Activated CD4-positive, alpha-beta T cell treated with anti-CD3 and anti-CD28 coated beads, Interleukin-2, Interleukin-4, amounts not matched to agents 100 ng/mL and 50 ng/mL, durations not matched to agents 16 hours and 8 hours (primary cell): ENCODE data around the gene ZNF552.
"Not testable (repeated sequence)": the region's sequence is repeated elsewhere in the genome, so short reads cannot be mapped to it uniquely, and the experiment has no call there.

ENCODE experiments used
- DNase-seq: peaks from one replicate; pipeline ENCODE4 v3.0.0-alpha.2; 2020; ENCODE audit warnings: low spot score

ZNF552 gene

GRCh38 chr19:57818378-57818777, 3.7 kb upstream of the ZNF552 start:
- no peak for DNase-seq

- DNase-seq, result no peak
These were observed 3.3 kb upstream of the ZNF552 start for GRCh38 chr19:57817976-57818375.

DNA sequence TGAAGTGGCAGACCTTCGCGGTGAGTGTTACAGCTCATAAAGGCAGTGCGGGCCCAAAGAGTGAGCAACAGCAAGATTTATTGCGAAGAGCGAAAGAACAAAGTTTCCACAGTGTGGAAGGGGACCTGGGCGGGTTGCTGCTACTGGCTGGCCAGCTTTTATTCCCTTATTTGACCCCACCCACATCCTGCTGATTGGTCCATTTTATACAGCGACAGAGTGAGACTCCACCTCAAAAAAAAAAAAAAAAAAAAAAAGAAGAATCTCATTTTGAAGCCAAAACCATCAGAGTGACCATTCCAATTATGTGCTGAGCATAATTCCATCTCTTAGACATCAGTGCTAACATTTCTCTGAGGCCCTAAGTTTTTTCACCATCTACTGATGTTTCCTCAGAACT, 1.9 kb upstream of the ZNF552 start:
- DNase-seq, result no peak

DNA sequence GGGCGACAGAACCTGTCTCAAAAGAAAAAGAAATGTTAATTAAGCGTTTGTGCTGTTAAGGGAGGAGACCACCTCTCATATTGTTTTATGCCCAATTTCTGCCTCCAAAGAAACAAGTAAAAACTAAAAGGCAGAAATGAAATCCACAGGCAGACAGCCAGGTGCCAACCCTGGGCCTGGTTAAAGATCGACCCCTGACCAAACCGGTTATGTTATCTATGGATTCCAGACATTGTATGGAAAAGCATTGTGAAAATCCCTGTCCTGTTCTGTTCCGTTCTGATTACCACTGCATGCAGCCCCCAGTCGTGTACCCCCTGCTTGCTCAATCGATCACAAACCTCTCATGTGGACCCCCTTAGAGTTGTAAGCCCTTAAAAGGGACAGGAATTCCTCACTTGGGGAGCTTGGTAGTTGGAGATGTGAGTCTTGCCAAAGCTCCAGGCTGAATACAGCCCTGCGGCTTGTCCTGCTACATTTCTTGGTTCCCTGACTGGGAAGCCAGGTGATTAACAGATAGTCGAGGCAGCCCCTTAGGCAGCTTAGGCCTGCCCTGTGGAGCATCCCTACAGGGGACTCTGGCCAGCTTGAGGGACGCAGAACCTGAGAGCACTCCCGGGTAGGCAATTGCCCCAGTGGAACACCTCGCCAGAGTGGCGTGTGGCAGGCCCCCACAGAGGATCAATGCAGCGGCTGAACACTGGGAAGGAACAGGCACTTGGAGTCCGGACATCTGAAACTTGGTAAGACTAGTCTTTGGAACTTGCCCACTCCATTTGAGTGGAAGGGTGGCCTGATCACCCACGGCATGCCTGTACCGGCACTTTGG, 748 bp upstream of the ZNF552 start:
- no peak for DNase-seq

GRCh38 chr19:57813919-57814504, 701 bp downstream of the ZNF552 start:
- DNase-seq, result no peak

DNA sequence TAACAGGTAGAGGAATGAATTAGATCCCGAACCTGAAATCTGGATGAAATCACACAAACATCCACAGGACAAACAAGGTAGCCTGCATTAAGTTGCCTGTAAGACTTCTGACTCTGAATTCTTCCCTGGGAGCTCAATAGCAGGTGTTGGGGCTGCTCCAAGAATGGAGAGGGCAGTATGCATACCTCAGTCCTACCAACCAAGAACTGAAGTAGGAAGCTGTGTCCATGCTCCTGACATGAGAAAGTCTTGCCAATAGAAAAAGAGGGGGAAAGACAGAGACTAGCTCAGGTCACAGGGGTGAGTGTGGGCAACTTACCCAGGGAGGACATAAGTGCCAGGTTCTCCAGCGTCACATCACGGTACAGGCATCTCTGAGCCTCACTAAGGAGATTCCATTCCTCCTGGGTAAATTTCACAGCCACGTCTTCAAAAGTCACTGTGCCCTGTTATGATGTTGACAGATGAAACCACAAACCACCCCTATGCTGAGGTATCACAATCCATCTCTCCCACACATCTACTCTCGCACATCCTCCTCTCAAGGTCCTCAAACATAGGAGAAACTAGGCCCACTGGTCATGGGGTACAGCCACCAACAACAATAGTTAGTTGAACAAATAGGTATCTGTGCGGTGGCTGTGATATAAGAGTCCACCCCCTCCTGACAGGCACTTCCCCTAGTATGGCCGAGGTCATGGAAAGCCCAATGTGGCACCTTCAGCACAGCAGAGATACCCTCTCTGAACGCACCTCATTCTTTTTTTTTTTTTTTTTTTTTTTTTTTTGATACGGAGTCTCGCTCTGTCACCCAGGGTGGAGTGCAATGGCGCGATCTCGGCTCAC, 1.5 kb downstream of the ZNF552 start:
- not testable (repeated sequence) for DNase-seq

GRCh38 chr19:57812226-57812625, 2.5 kb downstream of the ZNF552 start:
- peak; percentile 18 for DNase-seq

DNA sequence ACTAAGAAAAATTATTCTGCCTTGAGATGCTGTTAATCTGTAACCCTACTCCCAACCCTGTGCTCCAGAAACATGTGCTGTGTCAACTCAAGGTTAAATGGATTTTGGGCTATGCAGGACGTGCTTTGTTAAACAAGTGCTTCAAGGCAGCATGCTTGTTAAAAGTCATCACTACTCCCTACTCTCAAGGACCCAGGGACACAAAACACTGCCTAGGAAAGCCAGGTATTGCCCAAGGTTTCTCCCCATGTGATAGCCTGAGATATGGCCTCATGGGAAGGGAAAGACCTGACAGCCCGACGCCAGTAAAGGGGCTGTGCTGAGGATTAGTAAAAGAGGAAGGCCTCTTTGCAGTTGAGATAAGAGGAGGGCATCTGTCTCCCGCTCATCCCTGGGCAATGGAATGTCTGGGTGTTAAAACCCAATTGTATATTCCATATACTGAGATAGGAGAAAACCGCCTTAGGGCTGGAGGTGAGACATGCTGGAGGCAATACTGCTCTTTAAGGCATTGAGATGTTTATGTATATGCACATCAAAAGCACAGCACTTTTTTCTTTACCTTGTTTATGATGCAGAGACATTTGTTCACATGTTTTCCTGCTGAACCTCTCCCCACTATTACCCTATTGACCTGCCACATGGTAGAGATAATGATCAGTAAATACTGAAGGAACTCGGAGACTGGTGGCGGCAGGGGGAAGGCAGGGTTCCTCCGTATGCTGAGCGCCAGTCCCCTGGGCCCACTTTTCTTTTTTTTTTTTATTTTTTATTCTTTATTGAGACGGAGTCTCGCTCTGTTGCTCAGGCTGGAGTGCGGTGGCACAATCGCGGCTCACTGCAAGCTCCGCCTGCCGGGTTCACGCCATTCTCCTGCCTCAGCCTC, 4.1 kb downstream of the ZNF552 start:
- DNase-seq, result not testable (repeated sequence)

DNA sequence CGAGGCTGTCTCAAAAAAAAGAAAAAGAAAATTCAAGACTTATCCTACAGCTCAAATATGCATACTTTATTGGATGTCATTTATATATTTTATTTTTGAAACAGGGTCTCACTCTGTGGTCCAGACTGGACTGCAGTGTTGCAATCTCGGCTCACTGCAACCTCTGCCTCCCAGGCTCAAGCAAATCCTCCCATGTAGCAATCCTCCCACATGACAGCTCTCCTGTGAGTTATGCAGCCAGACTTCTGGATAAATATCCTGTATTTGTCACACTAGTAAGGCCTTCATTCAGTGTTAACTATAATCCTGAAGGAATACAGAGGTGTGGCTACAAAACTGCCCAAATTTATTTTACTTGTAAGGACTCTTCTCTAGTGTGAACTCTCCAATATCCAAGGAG, 7.2 kb downstream of the ZNF552 start:
- no peak for DNase-seq

DNA sequence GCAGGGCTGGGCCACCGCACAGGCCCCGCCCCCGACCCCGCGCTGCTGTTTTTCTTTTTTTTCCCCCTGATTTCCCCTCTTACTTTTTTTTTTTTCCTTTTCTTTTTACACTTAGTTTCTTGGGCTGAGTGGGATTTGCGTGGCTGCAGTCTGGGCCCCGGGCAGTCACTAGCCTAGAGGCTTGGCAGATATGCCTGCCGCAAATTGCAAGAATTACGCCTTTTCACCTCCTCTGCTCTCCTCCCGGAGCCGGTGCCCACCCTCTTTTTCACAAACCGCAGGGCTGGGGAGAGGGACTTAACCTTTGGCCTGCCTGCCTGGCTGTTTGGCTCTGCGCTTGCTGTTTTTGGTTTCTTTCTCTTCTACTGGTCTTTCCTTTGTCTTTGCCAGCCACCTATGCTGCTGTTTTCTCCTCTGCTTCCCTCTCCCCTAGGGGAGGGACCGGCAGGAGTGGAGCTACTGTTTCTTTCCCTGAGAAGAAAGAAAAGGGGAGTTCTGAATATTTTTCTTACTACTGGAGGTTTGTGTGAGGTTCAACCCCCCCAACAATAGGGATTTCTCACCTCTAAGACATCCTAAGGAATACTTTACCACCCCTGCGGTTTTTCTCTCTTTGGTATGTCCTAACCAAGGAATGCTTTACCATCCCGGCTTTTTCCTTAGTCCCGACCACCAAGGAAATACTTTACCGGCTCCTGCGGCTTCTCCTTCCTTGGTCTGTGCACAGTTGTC, 11.0 kb downstream of the ZNF552 start:
- no peak for DNase-seq

GRCh38 chr19:57803265-57803593, 11.5 kb downstream of the ZNF552 start:
- no peak for DNase-seq

DNA sequence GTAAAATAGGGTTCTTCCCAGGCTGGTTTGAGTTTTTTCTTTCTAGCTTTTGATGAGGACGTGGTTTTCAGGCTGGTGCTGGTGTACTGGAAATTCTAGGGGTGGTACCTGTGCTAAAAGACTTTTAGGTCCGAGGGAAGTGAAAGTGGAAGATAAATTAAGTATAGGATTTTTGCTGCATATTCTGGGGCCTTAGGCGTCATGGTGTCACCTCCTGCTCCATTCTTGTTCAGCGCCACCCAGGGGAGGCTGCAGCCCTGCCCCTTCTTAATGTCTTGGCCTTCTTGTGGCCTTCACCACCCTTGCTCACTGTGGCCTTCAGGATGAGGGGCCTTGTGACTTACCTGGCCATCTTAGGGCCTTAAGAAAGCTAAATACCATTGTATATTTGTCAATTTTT, 12.4 kb downstream of the ZNF552 start:
- no peak for DNase-seq

DNA sequence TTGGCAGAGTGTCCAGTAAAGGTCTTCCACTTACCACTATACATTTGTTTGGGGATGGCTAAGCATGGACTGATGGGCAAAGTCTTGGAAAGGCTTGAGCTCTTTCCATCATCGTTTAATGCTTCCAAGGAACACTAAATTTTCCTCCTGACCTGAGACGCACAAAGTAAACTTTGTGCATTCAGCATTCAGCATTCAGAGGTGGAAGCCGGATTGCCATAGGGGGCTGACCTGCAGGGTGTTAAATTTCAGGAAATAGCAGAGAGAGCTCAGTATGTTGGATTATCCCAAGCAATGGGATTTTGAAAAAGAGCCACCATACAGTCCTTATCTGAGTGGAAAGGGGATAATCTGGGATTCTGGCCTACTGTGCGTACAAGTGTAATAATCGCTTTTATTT, 14.0 kb downstream of the ZNF552 start:
- DNase-seq, result no peak

GRCh38 chr19:57796580-57796979, 18.1 kb downstream of the ZNF552 start:
- not testable (repeated sequence) for DNase-seq

- no peak for DNase-seq
These were observed 25.4 kb downstream of the ZNF552 start for GRCh38 chr19:57789288-57789687.

DNA sequence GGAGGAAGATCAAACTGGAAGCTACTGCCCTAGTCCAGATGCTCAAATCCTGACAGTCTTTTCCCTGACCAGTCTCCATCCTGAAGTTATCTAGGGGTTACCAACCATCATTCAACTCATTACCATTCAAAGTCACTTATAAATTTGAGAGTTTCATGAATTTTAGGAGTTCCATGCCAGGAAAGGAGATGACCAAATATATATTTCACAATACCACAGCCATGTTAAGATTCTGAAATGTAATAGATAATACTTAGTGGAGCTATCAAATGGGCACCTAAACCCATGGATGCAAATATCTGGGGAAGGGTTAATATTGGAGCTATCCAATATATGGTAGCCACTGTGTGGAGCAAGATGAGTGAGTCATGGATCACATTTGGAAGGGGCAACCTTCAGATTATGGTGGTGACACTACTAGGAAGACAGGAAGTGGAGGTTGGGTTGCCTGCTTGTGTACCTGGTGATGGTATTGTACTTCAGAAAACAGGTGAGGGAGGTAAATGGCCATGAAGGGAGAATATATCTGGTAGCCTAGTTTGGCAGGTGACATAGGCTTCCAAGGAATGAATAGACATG, 26.5 kb downstream of the ZNF552 start:
- DNase-seq, result no peak

GRCh38 chr19:57786906-57787305, 27.8 kb downstream of the ZNF552 start:
- DNase-seq, result no peak

DNA sequence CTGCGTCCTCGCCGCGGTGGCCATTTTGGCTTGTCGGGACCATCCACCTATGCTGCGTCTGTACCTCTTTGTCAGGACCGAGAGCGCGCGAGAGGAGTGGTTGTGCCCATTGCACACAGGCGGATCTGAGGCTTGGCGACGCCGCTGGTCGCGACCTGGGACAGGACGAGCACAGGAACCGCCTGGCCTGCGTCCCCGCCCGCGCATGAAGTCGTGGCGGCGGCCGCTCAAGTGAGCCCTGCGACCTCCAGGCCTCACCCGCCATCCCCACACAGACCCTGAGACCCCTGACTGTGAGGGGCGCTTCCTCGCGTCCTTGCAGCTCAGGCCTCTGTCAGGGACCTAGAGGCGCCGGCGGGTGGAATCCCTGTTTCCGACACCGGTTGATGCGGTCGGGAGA, 28.4 kb downstream of the ZNF552 start:
- DNase-seq, result no peak

- no peak for DNase-seq
These were observed 35.4 kb downstream of the ZNF552 start for GRCh38 chr19:57779220-57779845.

DNA sequence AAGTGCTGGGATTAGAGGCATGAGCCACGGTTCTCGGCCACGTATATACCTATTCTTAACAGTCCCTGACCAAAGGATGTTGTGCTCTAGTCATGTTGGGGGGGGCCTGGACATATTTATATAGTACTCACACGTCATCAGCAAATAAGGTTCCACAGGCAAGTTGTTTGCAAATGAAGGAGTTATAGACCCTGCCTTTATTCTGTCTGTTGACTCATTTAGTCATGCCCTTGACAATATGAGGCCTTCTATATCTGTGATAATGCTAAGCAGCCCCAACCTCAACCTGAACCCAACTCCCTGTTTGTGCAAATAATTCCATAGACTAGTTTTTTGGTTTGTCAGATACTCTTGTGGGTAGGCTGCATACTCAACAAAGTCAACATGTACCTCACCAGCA, 36.4 kb downstream of the ZNF552 start:
- no peak for DNase-seq
